ENCODE results near the gene ACBD3. TPM values are rescaled to one million over a fixed set of nuclear protein-coding genes. Genes with fewer than 3 reads are reported as not detected.

Gene ACBD3
- total and polyA plus RNA-seq, 2 of the 8 experiments (the other 6 are each of a cell fraction or from before 2014, with no cell fraction given) = 8.4 to 29.4 TPM

DNA sequence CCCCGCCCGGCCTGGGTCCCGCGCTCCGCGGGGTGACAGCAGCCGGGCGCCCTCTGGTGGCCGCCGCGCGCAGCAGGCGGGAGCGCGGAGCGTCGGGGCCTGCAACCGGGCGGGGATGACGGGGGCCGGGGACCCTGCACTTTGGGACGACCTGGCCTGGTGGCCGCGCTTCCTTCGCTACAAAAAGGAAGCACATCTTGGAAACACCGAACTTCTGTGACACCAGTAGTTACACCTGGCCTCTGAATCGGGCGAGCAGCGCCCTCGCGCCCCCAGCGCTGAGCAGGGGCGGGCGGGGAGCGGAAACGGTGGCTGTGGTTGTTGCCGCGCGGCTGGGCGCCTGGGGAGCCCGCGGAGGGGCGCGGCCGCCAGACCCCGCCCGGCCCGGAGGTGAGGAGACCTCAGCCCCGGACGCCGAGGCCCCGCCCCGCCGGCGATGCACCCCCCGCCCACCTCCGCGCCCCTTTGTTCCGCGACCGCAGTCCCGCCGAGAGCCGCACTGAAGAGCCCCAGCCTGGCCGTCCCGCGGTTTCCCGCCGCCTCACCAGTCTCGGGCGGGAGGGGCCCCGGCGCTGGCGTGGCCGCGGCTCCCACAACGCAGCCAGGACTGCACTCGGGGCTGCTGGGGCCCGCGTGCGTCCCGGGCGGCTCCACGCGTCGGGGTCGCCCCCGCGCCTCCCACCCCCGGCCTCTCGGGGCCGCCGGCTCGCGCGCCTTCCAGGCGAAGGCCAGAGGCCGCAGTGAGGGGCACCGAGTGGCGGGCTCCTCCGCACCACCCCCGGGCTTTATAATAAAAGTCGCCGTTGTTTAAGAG is 64.7 kb downstream of the ACBD3 start (continued):
- TF ChIP-seq TBP (IDR thresholded peaks at IDR 0.05; ENCODE audit: low read depth, low read length) (peak; percentile 58; the same call in 1 of the 2 replicates), POLR2A (IDR thresholded peaks at IDR 0.05; ENCODE audit: control extremely low read depth in 1 of 2, low read depth in 2 of 2, low read length in 2 of 2) (peak in 1 of 2 experiments; percentile 82; a peak in 1 of 3 replicates), CREB1 (IDR thresholded peaks at IDR 0.05) (0 out of 2 replicates have a peak, but pooled peaks have one; percentile 24), PHF8 (conservative IDR thresholded peaks at IDR 0.05; ENCODE audit: low read depth, low read length) (peak; percentile 82), SIN3A (conservative IDR thresholded peaks at IDR 0.05 in 1 of 2, IDR thresholded peaks at IDR 0.05 in 1 of 2; ENCODE audit: low read depth in 1 of 2, low read length in 2 of 2) (peak in 1 of 2 experiments; percentile 17; a peak in 1 of 4 replicates), TEAD4 (IDR thresholded peaks at IDR 0.05; ENCODE audit: low read depth, low read length) (no peak), CHD2 (IDR thresholded peaks at IDR 0.05; ENCODE audit: low read length) (no peak), EZH2 (IDR thresholded peaks at IDR 0.05; ENCODE audit: low read depth, low read length, severe bottlenecking) (no peak)
